Uterus (tissue), 4 donors: ENCODE data around the gene COL25A1. TPM values are rescaled to one million over a fixed set of nuclear protein-coding genes. Genes with fewer than 3 reads are reported as not detected.

ENCODE experiments used
- DNase-seq, 2 donors: peaks; one replicate each; pipeline ENCODE4 v3.0.0-alpha.2; 2019 to 2020
- H3K27ac ChIP-seq, 2 donors: fragments of 200-600 bp; sonication (generic); 1 replicate in 1 of 2; 2 replicates in 1 of 2; pipeline ENCODE4 v1.5.1; 2016 to 2018
- H3K27me3 ChIP-seq, 2 donors: fragments of 200-600 bp; sonication (generic); one replicate each; pipeline ENCODE4 v1.5.1; 2018 to 2019; ENCODE audit warnings: control low read depth in 1 of 2
- H3K36me3 ChIP-seq, 2 donors: fragments of 200-600 bp; sonication (generic); one replicate each; pipeline ENCODE4 v1.5.1; 2019; ENCODE audit warnings: control low read depth in 1 of 2
- H3K4me1 ChIP-seq, 2 donors: fragments of 200-600 bp; sonication (generic); one replicate each; pipeline ENCODE4 v1.5.1; 2018 to 2019; ENCODE audit warnings: control low read depth in 1 of 2
- H3K4me3 ChIP-seq, 2 donors: fragments of 200-600 bp; sonication (generic); 1 replicate in 1 of 2; 2 replicates in 1 of 2; pipeline ENCODE4 v1.5.1; 2018 to 2019; ENCODE audit warnings: mild to moderate bottlenecking in 1 of 2
- H3K9me3 ChIP-seq, 2 donors: fragments of 200-600 bp; sonication (generic); one replicate each; pipeline ENCODE4 v1.5.1; 2019; ENCODE audit warnings: control low read depth in 1 of 2
- POLR2A ChIP-seq, 2 donors: fragments of 450-650 bp; IDR thresholded peaks; one replicate each; pipeline ENCODE4 v1.6.1; 2016; ENCODE audit warnings: antibody characterized with exemption in 2 of 2, mild to moderate bottlenecking in 1 of 2, moderate library complexity in 1 of 2
- intact Hi-C: fragments of 100-400 bp; cut with DNase I; formaldehyde crosslinking; loops from one replicate; pipeline ENCODE4 v1.15.1; 2023; ENCODE audit warnings: low total_unique reads
- total RNA-seq, 4 donors: library from RNA; depleted of rRNA in 3 of 4; stranded (reverse); fragments of >200 nt in 3 of 4; gene quantifications; one replicate each; pipeline versions ENCODE4 v1.1.0 to v1.2.4, GENCODE V29; 2014 to 2023
- TF ChIP-seq, protein P1 (sequence below), 4 experiments: fragments of 200-600 bp in 2 of 4; fragments of 450-650 bp in 2 of 4; sonication (generic) in 2 of 4; IDR thresholded peaks; one replicate each; pipeline ENCODE4 v1.5.1; 2016 to 2019; ENCODE audit warnings: antibody characterized with exemption in 4 of 4, mild to moderate bottlenecking in 2 of 4, moderate library complexity in 1 of 4
- donor health status: DM: yes; HTN: yes; CAD: no.

Gene COL25A1
- total RNA-seq, 4 donors from 2014 or later: 0.26 to 41.1 (median 1.8) TPM; not detected in 1

DNA sequence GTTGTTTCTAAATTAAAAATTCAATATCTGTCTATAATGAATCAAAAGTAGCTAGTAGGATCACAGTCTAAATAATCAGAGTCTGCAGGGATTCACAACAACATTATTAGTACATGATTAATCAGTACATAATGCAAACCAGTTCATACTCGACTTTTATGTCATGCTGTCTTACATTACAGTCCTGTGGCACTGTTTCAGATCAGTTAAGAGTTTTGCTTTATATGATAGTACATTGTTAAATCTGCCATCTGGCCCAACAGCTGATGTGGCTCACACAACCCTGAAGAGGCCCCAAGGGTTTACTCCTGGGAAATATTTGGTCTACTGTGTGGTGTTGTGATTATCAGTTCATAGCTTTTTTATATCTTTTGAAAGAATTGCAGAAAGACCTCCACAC lies 292.5 kb downstream of the COL25A1 start:
- Histone ChIP-seq H3K27ac (no peak overlapping the region), H3K27me3 (no peaks in the 10 kb centered on the region), H3K4me1 (no peaks in the 10 kb centered on the region), H3K36me3 (no peaks in the 10 kb centered on the region), H3K9me3 (no peaks in the 10 kb centered on the region), H3K4me3 (no peak overlapping the region)
- TF ChIP-seq POLR2A (IDR thresholded peaks at IDR 0.05): no peak
- TF ChIP-seq, protein P1, sequence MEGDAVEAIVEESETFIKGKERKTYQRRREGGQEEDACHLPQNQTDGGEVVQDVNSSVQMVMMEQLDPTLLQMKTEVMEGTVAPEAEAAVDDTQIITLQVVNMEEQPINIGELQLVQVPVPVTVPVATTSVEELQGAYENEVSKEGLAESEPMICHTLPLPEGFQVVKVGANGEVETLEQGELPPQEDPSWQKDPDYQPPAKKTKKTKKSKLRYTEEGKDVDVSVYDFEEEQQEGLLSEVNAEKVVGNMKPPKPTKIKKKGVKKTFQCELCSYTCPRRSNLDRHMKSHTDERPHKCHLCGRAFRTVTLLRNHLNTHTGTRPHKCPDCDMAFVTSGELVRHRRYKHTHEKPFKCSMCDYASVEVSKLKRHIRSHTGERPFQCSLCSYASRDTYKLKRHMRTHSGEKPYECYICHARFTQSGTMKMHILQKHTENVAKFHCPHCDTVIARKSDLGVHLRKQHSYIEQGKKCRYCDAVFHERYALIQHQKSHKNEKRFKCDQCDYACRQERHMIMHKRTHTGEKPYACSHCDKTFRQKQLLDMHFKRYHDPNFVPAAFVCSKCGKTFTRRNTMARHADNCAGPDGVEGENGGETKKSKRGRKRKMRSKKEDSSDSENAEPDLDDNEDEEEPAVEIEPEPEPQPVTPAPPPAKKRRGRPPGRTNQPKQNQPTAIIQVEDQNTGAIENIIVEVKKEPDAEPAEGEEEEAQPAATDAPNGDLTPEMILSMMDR (IDR thresholded peaks at IDR 0.05): no peak
- no peak for DNase-seq
- intact Hi-C loops: no loop called here

DNA sequence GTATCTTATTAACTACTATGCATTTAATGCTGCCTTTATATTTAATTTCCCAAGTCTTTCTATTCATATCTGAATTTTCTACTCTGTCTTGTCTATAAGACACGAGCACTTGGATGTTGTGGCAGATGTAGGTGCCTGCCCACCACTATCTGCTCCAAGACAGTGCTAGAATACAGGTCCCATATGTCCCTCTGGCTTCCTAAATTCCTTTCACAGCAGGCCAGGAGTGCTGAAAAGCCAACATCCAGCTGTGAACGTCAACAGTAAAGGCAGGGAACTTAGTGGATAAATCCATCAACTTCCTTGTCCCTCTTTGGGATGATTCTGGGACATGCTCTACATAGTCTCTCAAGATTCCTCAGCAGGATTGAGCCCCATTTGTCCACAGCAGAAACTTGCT lies 294.5 kb downstream of the COL25A1 start:
- no peaks in the 10 kb centered on the region for H3K4me1 ChIP-seq
- intact Hi-C loops: no loop called here

DNA sequence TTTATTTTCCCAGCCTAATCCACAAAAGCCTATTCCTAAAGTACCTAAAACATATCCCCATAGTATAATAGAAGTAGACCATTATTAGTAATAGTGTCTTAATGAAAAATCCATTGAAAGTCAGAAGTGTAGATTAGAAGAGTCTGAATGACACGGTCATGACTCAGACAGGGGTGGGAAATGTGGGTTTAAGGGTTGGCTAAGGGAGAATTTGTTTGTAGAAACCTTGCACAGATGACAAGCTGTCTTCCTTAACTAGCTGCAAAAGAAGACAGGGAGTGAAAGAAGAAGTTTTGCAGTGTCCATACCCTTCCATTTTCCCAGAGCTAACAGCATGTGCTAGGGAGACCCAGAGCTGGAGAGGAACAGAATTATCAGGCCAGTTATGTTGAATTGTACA lies 296.9 kb downstream of the COL25A1 start:
- no peaks in the 10 kb centered on the region for H3K9me3 ChIP-seq
- no peak for DNase-seq
- TF ChIP-seq, protein P1 (IDR thresholded peaks at IDR 0.05): no peak
- no peak for TF ChIP-seq POLR2A (IDR thresholded peaks at IDR 0.05)
- no peak overlapping the region for H3K4me3 ChIP-seq
- no peaks in the 10 kb centered on the region for H3K27me3 ChIP-seq
- intact Hi-C loops: no loop called here
- H3K4me1 ChIP-seq: no peaks in the 10 kb centered on the region
- H3K27ac ChIP-seq: no peak overlapping the region
- H3K36me3 ChIP-seq: no peaks in the 10 kb centered on the region

More for the DNA sequence above, 294.5 kb downstream of the COL25A1 start:
- no peak overlapping the region for H3K4me3 ChIP-seq
- H3K36me3 ChIP-seq: no peaks in the 10 kb centered on the region
- H3K27ac ChIP-seq: no peak overlapping the region
- H3K9me3 ChIP-seq: no peaks in the 10 kb centered on the region
- DNase-seq: no peak
- no peak for TF ChIP-seq POLR2A (IDR thresholded peaks at IDR 0.05)
- TF ChIP-seq, protein P1 (IDR thresholded peaks at IDR 0.05): no peak
- H3K27me3 ChIP-seq: no peaks in the 10 kb centered on the region

DNA sequence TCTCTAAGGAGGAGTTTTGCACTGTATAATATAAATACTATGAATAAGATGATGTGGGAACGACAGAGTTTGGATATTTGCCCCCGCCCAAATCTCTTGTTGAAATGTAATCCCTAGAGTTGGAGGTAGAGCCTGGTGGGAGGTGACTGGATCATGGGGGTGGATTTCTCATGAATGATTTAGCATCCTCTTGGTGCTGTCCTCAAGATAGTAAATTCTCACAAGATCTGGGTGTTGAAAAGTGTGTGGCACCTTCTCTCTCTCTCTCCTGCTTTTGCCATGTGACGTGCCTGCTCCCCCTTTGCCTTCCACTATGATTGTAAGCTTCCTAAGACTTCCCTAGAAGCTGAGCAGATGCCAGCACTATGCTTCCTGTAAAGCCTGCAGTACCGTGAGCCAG lies 298.0 kb downstream of the COL25A1 start:
- H3K27ac ChIP-seq: no peak overlapping the region
- H3K36me3 ChIP-seq: no peaks in the 10 kb centered on the region
- intact Hi-C loops: no loop called here
- no peak for DNase-seq
- TF ChIP-seq, protein P1 (IDR thresholded peaks at IDR 0.05): no peak
- no peak for TF ChIP-seq POLR2A (IDR thresholded peaks at IDR 0.05)
- H3K9me3 ChIP-seq: no peaks in the 10 kb centered on the region
- H3K4me1 ChIP-seq: no peaks in the 10 kb centered on the region
- H3K4me3 ChIP-seq: no peak overlapping the region
- H3K27me3 ChIP-seq: no peaks in the 10 kb centered on the region

DNA sequence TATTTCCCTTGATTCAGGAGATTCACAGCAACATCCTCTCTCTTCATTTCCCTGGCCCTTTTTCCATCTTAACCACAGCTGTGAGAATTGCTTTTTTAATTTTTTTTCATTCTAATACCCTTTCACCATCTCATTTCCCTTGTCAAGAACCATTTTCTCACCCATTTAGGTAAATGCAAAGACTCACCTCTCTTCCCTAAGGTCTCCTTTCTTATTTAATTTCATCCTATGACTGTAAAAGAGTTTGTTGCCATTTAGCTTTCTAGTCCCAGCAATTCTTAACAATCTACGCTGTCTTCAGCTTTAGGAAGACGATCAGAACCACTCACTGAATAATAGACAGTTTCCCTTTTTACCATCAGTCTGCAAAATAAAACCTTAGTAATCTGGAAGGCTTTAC lies 298.5 kb downstream of the COL25A1 start:
- no peaks in the 10 kb centered on the region for H3K9me3 ChIP-seq
- no peak overlapping the region for H3K4me3 ChIP-seq
- intact Hi-C loops: no loop called here
- DNase-seq: no peak
- TF ChIP-seq, protein P1 (IDR thresholded peaks at IDR 0.05): no peak
- TF ChIP-seq POLR2A (IDR thresholded peaks at IDR 0.05): no peak
- H3K27ac ChIP-seq: no peak overlapping the region
- H3K4me1 ChIP-seq: no peaks in the 10 kb centered on the region
- no peaks in the 10 kb centered on the region for H3K27me3 ChIP-seq
- no peaks in the 10 kb centered on the region for H3K36me3 ChIP-seq
